ENCODE results near the gene RPS6KL1.

RPS6KL1 gene

DNA sequence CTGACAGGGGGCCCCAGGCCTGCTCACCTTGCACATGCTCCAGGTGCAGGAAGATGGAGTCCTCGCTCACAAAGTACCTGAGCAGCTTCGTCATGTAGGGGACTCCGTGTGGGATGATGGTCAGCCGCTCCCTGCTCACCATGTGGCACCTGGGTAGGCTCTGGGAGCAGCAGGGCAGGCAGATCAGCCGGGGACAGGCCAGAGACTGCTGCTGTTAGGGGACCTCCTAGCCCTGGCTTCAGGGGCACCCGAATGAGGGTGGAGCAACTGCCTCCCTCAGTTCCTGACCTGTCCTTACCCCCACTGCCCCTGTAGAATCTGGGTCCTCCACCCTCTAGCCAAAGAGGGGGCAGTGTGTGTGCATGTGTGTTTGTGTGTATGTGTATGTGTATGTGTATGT lies 11.8 kb downstream of the RPS6KL1 start:
- DNase-seq = no peak

DNA sequence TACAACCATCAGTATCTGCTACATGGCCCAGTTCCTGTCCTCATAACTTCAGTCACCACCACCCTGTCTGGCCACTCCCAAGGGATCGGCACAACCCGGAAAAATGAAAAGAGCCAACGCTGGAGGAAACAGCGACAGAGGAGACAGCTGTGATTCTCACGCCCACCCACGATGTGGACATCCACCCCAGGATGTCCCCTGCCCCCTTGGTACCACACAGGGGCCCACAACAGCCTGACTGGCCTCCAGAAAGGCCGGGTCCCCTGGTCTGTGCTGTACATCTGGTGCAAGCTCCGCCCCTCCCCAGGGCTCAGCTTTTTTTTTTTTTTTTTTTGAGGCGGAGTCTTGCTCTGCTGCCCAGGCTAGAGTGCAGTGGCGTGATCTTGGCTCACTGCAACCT lies 12.5 kb downstream of the RPS6KL1 start:
- DNase-seq = no peak

DNA sequence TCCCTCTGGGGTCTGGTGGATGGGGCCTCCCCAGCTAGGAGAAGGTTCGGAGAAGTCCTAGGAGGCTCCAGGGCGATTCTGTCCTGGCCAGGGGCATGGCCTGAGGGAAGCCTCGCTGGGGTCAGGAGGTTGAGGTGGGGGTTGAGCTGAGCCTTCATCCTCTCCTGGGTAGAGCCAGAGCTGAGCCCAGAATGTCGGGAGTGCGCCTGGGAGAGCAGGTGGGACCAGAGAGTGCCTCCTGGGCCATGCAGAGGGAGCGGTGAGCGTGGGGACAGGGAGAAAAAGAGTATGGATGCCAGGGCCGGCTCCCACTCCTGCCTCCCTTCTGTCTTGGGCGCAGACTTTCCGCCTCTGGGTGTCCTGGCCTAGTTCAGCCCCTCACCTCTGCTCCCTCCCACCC lies 13.1 kb downstream of the RPS6KL1 start:
- DNase-seq = no peak

DNA sequence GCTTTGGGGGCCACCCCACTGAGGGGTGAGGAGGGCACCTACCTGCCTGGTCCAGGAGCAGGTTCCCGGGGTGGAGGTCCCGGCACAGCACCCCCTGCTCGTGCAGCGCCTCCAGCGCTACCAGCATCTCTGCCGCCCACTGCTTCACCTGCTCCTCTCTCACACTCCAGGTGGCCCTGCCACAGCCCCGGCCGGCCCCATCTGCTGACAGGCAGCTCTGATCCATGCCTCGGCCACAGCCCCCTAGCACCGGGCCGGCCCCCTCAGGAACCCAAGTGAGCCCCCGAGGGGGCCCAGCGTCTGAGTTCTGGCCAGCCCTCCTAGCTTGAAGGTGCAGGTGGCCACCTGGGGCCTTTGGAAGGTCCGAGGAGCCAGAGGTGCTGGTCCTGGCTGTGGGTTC lies 13.6 kb downstream of the RPS6KL1 start:
- DNase-seq = no peak

DNA sequence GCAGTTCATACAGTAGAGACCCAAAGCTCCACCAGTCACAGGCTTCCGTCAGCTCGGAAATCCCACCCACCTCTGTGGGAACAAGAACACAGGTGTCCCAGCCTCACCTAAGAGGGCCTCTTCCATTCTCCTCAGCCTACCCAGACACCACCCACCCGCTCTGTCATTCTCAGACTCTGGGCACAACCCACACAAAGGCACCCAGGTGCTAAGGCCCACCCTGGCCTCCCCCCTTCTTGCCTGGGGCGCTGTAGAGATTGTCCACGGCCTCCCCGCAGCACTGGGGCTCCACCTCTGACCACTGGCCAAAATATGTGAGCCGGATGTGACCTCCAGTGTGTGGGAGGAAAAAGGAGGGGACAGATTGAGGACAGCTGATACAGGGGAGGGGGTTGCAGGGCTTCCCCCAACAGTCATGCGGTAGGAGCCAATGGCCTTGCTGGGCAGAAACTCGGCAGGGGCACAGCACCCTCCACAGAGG lies 14.2 kb downstream of the RPS6KL1 start:
- no peak for DNase-seq

DNA sequence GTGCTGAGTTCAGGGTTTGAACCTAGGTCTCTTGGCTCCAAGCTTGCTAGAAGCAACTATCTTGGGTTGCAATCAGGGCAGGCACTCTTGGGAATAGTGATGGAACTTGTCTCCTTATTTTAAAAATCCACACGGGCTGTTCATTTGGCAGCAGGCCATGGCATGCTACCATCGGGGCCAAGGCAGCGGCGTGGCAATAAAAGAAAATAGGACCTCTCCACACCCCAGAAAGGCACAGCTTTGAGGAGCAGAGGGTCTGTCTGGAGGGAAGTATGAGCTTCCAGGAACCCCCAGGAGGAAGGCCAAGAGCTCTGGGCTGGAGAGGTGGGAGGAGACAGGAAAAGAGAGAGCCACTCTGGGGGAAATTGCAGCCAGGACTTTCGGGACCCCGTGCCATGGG lies 15.3 kb downstream of the RPS6KL1 start:
- no peak for DNase-seq

DNA sequence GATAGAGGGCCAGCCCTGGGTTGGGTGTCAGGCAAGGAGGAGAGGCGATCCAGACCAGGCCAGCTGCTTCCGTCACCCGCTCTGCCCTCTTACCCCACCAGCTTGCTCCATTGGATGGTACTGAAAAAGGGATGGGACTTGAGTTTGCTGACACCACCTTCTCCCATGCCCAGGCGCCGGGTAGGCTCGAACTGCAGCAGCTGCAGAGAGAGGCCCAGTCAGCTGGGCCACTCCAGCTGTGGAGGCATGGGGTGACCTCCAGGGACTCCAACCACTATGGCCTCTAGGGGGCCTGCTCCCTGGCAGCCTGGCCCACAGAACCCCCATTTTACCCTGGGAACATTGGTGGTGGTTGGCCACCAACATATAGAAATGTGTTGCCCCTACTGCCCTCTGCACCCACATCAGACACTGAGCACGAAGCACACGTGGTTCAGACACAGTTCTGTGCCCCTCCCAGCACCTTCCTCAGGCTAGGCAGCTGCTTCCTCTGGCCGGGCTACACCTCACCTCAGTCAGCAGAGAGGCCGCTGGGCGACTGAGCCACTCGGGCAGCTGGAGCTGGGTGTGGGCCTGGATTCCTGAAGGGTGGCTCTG lies 16.0 kb downstream of the RPS6KL1 start:
- DNase-seq = no peak

DNA sequence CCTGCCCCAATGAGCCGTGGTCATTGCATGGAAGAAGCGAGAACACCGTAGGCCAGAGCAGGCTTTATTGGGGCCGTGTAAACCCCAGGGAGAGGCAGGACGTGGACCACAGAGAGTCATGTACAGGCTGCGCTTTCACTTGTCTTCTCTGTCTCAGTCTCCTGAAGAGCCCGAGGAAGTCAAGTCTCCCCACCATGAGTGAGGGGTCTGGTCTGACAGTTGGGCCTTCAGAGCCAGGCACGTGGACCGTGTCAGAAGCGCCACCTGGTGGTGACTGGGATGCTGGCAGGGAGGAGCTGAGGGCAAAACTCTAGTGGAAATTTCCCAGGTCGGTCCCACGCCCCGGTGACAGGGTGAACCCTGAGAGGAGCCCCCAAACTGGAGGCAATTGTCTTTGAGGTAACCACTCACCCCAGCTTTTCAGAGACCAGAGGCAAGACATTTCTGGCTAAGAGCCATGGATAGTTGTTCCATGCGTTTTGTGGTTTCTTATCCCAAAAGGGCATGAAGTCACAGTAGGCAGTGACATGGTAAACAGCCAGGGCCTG lies 17.4 kb downstream of the RPS6KL1 start:
- peak; percentile 56 for DNase-seq

DNA sequence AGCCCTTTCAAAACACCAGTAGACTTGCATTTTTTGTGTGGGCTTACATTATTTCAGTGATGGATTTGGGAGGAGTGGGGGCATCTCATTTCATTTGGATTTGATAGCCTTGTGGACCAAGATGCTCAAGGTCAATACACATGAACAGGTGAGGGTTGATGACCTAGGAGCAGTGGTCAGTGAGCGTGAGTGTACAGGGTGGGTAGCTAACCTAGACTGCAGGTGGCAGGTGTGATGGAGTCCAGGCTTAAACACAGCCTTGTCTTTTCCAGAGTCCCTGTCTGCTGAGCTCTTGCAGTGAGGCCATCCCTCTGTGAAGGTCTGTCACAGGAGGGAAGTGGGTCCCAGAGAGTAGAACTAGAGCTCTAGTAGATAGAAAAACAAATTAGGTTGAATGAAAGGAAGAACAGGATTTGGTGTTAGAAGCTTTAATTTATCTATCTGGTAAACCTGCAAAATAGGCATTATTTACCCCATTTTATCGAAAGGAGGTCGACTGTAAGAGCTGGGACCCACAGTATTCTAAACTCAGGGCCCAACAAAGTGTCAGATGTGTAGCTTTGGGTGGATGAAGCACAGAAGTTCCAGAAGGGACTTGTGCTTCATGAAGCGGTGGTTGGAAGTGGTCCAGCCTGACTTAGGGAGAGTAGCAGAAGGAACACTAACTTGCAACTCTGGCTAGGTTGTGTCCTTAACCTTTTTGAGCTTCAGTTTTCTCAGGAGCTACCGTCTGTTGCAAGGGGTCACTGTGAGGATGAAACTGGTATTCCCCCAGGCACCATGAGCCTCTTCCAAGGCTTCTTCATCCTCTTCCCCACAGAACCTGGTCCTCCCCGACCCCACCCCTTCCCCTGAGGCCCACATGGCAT lies 18.2 kb downstream of the RPS6KL1 start:
- no peak for DNase-seq

DNA sequence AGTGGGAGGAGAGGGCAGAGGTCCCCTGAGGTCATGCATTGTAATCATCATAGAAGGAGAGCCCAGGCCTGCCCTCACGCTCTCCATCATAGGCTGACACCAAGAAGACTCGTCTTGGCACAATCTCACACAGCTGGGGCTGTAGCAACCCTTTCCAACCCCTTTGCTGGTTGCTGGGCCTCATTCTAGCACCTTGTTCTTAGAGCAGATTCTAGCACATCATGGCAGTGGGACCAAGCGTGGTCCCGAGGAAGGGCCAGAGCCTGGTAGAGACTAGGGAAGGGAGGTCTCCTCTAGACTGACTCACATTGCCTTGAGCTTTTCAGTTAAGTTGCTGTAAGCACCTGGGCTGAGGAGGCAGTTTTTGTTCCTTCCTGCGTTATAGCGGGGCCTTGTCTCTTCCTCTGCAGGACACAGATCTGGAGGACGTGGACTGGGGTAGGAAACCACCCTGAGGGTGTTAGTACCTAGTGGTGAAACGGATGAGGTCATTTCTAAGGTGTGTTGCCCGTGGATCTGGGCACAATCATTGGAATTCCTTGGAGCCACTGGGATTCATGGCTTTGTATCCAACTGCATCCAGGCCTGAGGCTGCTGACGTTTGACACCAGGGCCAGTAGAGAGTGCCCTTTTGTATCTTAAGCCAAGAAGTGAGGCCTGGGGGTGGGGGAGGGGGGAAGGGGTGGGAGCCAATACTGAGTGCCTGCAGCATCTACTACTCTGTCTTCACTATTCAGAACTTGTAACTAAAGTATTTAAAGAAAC lies 19.9 kb downstream of the RPS6KL1 start:
- DNase-seq = no peak

DNA sequence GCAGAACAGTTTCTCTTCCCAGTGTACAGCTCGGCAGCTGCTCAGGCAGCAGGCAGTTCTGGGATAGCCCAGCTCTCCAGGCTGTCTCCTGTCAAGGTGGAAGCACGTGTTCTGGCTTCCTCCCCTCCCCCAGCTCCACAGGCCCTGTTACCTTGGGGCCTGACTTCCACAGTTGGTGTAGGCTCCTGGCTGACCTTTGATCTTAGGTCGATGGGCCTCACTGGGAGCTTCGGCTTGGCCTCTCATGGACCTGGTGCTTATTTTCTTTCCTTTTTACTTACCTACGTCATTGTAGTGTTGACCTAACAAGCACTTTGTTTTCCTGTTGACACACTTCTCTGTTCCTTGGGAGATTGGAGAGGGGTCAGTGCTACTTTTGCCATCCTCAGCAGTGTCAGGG lies 24.4 kb downstream of the RPS6KL1 start:
- no peak for DNase-seq

DNA sequence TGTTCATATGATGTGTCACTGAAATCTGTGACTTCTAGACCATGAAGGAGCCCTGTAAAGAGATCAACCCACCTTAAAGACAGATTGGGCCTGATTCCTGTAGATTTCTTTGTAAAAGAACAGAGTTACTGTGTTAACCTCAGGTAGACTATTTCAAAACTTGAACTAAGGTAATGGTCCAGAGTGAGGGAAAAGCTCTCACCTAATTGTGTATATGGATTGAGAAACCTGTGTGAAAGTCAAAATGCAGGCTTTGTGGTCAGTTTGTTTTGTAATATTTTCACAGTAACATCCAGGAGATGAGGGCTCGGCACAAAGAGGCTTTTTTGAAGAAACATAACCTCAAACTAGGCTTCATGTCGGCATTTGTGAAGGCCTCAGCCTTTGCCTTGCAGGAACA lies 25.0 kb downstream of the RPS6KL1 start:
- DNase-seq = no peak

DNA sequence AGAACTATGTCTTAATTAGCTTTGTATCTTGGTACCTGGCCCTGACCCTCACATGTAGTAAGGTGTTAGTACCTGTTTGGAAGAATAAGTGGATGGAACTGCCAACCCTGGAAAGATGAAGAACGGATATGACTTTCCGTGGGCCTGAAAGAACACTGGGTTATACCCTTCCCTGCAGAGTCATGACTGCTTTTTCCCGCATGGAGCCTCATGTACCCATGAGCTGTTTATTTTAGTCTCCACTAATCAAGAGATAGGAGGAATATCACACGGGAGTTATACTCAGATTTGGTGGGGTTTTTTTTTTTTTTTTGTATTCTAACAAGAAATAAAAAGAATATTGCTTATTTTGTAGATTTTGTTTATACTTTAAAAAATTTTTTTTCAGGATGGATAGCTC lies 25.4 kb downstream of the RPS6KL1 start:
- DNase-seq = no peak

DNA sequence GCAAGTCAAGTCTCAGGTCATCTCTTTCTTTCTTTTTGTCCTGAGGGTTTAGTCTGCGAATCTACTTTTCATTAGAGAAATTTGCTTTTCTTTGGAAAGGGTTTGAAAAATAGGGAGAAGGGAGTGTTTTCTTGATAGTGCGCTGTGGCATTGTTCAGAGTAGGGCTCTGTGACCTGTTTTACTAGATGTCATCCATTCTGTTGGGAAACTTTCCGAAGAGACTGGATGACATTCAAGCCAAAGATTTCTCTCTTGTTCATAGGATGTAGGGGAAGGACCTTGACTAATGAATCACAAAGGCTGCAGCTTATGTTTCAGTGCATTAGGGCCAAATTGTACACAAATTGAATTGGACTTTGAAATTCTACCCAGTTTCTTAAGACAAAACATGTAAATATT lies 26.7 kb downstream of the RPS6KL1 start:
- DNase-seq = no peak

DNA sequence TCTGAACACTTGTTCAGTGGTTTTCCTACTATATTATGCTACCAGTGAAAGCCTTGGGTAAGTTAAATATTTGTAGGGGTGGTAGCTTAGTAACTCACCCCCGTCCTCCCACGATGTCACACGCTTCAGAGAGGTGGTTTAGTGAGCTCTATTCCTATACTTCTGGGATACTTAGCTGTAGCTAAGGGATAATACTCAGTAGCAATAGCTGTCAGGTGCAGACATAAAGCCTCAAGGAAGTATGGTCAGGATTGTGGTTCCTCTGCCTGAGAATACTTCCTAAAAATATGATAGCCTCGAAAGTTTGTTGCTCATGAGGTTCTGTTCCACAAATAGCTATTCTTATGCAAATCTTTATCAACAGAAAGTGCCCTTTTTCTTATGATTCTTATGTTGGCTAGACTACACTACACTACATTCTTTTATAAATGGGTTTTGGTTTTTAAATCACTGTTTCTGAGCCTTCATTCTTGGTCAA lies 29.4 kb downstream of the RPS6KL1 start:
- peak; percentile 78 for DNase-seq

DNA sequence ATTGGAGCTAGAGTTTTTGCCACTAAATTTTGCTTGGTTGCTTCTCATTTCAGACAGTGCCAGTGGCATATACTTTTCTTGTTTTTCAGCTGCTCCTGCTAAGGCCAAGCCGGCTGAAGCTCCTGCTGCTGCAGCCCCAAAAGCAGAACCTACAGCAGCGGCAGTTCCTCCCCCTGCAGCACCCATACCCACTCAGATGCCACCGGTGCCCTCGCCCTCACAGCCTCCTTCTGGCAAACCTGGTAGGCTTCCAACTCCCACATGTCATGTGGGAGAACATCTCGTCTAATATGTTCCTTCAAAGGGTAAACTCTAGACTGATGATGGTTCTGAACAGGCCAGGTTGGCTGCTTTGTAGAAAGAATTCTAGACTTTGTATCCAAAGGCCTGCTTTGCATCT lies 30.3 kb downstream of the RPS6KL1 start:
- peak; percentile 8 for DNase-seq

DNA sequence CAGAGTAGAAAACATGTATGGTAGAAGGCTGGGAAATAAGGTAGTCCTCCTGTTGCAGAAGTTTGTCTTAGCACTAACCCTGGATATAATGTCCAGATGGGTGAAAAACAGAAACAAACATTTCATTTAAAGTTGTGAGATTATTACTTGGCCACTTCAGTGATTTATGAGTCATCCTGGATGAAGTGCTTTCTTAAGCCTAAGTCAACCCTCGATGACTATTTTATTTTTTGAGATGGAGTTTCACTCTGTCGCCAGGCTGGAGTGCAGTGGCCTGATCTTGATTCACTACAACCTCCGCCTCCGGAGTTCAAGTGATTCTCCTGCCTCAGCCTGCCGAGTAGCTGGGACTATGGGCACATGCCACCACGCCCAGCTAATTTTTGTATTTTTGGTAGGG lies 31.2 kb downstream of the RPS6KL1 start:
- peak; percentile 77 for DNase-seq

DNA sequence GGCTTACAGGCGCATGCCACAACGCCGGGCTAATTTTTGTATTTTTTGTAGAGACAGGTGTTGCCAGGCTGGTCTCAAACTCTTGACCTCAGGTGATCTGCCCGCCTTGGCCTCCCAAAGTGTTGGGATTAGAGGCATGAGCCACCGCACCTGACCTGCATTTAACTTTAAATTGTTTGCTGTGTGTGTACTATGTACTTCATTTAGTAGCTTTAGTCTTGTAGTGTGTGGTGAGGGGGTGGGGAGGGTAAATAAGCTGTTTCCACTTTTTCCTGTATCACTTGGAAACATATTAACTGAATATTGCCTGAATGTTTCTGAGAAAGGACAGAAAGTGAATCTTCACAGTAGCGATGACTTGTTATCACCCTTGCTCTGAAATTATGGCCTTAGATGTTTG lies 32.8 kb downstream of the RPS6KL1 start:
- DNase-seq = no peak

DNA sequence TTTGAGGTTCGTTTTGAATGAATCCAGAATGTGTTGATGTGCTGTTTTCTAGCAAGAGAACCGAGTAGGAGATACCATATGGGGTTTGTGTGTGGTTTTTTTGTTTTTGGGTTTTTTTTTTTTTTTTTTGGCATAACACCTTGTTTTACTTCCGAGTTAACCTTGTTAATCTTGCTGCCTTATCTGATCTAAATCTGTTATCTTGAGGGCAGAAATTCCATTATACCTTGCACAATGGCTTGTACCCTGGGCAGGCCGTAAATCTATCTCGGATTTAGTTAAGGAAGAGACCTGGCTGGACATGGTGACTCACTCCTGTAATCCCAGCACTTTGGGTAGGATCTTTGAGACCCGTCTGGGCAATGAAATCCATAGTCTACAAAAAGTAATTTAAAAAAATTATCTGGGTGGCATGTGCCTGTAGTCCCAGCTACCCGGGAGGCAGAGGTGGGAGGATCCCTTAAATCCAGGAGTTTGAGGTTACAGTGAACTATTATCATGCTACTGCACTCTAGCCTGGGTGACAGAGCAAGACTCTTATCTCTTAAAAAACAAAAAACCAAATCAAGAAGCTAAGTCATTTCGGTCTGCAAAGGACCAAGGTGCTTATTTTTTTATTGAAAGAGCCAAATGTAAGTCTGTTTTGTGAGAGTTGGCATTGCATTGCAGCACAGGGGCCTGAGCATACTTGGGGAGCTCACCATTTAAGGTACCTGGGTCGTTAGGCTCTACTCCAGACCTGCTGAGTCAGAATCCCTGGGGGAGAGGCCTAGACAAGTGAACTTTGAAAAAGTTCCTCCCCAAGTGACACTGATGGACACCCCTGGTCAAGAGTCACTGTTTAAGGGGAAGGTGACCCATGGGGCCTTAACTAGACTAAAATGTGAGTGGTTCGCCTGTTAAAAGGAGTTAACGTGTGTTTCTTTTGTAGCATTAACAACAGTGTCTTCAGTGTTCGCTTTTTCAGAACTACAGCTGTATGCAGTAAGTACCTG lies 34.6 kb downstream of the RPS6KL1 start:
- no peak for DNase-seq

DNA sequence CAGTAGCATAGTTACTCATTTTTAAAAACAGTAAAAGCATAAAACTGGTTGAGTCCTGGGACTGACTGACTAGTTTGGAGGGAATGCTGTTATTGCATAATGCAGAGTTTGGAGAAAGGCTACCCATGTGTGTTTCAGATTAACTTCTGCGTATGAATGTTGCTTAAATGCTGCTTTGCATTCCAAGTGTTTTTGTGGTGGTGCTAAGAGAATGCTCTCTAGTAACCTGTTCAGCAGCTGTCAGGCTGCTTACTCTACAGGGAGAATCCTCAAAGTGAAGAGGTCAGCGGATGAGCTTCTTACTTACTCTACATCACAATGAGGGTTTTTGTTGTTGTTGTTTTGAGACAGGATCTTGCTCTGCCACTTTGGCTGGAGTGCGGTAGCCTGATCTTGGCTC lies 37.1 kb downstream of the RPS6KL1 start:
- DNase-seq = no peak

DNA sequence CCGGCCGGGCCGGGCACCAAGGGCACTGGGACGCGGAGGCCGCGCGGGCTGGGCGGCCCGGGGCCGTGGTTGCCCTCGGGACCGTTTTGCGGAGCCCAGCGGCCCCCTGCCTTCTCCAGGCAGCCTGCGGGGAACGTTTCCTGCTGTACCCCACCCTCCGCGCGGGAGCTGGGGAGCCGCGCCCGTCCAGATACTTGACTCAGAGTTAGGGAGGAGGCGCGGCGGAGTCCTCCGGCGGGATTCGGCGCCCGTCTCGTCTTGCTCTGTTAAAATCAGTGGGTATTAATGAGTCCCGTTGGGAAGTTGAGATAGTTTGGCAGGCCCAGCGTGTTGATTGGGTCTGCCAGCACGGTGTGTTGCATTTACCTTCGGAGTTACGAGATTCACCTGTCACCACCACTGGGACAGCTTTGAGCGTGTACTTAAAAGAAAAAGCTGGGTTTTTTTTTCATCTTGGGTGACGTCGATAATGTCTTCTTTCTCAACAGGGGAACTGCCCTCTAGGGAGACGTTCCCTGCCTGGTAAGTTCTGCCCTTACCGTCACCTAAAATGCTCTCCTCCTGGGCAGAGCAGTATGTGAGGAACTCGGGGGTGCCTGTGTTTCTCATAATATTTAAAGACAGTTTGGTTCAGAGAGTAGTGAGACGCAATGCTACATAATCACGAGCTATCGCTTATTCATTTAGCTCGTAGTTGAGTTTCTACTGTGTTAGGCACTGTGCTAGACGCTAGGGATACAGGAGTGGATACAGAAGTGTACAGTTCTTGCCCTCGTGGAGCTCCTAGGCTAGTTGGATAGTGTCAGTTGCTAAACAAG lies 40.7 kb downstream of the RPS6KL1 start:
- peak; percentile 76 for DNase-seq
